ENCODE measurements around the gene ACSM2B.
"Not testable (repeated sequence)": the region's sequence is repeated elsewhere in the genome, so short reads cannot be mapped to it uniquely, and the experiment has no call there.

DNA sequence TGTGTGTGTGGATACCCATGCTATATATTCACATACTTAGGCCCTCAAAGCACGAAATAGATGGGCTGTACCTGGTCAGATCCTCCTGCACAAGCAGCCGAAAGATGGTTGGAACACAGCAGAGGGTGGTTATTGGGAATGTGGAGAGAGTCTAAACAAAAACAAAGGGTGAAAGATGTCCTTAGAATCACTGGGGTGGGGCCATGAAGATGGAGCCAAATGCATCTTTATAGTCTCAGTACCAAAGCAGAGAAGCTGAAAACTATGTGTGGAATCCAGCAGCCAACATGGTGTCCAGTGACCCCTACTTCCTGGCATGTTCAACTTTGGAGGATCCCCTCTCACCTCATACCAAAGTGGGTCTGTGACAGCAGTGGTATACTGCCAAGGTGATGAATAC is 19.5 kb upstream of the ACSM2B start:
- TF ChIP-seq EZH2 (IDR thresholded peaks at IDR 0.05; ENCODE audit: borderline replicate concordance, low read depth, low read length, poor library complexity, severe bottlenecking), result not testable (repeated sequence)
- TF ChIP-seq, protein P1, sequence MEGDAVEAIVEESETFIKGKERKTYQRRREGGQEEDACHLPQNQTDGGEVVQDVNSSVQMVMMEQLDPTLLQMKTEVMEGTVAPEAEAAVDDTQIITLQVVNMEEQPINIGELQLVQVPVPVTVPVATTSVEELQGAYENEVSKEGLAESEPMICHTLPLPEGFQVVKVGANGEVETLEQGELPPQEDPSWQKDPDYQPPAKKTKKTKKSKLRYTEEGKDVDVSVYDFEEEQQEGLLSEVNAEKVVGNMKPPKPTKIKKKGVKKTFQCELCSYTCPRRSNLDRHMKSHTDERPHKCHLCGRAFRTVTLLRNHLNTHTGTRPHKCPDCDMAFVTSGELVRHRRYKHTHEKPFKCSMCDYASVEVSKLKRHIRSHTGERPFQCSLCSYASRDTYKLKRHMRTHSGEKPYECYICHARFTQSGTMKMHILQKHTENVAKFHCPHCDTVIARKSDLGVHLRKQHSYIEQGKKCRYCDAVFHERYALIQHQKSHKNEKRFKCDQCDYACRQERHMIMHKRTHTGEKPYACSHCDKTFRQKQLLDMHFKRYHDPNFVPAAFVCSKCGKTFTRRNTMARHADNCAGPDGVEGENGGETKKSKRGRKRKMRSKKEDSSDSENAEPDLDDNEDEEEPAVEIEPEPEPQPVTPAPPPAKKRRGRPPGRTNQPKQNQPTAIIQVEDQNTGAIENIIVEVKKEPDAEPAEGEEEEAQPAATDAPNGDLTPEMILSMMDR (conservative IDR thresholded peaks at IDR 0.05; ENCODE audit: low read depth, low read length), result not testable (repeated sequence)
